NT2/D1 (cell line): Measurements from ENCODE around the gene FSD1.

Experiments used
- SUZ12 ChIP-seq: IDR thresholded peaks from 2 replicates; pipeline ENCODE4 v1.6.1; 2011; ENCODE audit not compliant: insufficient read length, insufficient read depth; ENCODE audit errors: extremely low read depth
- YY1 ChIP-seq: IDR thresholded peaks from 2 replicates; pipeline ENCODE4 v1.6.1; 2011; ENCODE audit not compliant: insufficient read length, insufficient read depth

- no peak for TF ChIP-seq SUZ12
- TF ChIP-seq YY1, result no peak
These were observed 41.1 kb downstream of the FSD1 start for GRCh38 chr19:4345342-4346019.
